HepG2 (cell line): ENCODE measurements around the gene RAD23A. TPM values are rescaled to one million over a fixed set of nuclear protein-coding genes. Genes with fewer than 3 reads are reported as not detected.

Source experiments
- DR1 ChIP-seq: sonication (generic); formaldehyde crosslinking; IDR thresholded peaks from 2 replicates; pipeline ENCODE4 v1.8.0; 2021; ENCODE audit warnings: mild to moderate bottlenecking, missing genetic modification reagents, inconsistent platforms
- E2F5 ChIP-seq: sonication (generic); formaldehyde crosslinking; conservative IDR thresholded peaks from 2 replicates; pipeline ENCODE4 v1.4.0; 2020; ENCODE audit warnings: missing genetic modification reagents
- ERF ChIP-seq: IDR thresholded peaks from 2 replicates; pipeline ENCODE4 v1.6.1; 2018; ENCODE audit warnings: missing biosample characterization, missing genetic modification reagents
- ESRRA ChIP-seq: sonication (generic); formaldehyde crosslinking; IDR thresholded peaks from 2 replicates; pipeline ENCODE4 v1.5.1; 2020; ENCODE audit warnings: mild to moderate bottlenecking, low read depth, missing genetic modification reagents
- FOXK2 ChIP-seq: fragments of 450-650 bp; IDR thresholded peaks from 2 replicates; pipeline ENCODE4 v1.6.1; 2016
- HNRNPLL ChIP-seq: fragments of 200-400 bp; formaldehyde crosslinking; IDR thresholded peaks from 2 replicates; pipeline ENCODE4 v1.6.1; 2017; ENCODE audit warnings: mild to moderate bottlenecking, low read depth, low read length; ENCODE audit not compliant: poor library complexity, severe bottlenecking
- MEF2D ChIP-seq: sonication (generic); formaldehyde crosslinking; IDR thresholded peaks from 2 replicates; pipeline ENCODE4 v1.5.1; 2020; ENCODE audit warnings: mild to moderate bottlenecking, missing genetic modification reagents
- MLLT10 ChIP-seq: sonication (generic); formaldehyde crosslinking; IDR thresholded peaks from 2 replicates; pipeline ENCODE4 v1.4.0; 2020; ENCODE audit warnings: missing genetic modification reagents
- NR3C1 ChIP-seq: sonication (generic); formaldehyde crosslinking; IDR thresholded peaks from 2 replicates; pipeline ENCODE4 v1.4.0; 2020; ENCODE audit warnings: missing genetic modification reagents
- TSC22D2 ChIP-seq: sonication (generic); formaldehyde crosslinking; IDR thresholded peaks from 2 replicates; pipeline ENCODE4 v1.5.1; 2020; ENCODE audit warnings: missing genetic modification reagents, mild to moderate bottlenecking, borderline replicate concordance
- ZC3H13 ChIP-seq: sonication (generic); formaldehyde crosslinking; IDR thresholded peaks from 2 replicates; pipeline ENCODE4 v1.8.1; 2023; ENCODE audit warnings: mild to moderate bottlenecking, missing genetic modification reagents, moderate library complexity
- ZNF260 ChIP-seq: sonication (generic); formaldehyde crosslinking; IDR thresholded peaks from 2 replicates; pipeline ENCODE4 v1.4.0; 2020; ENCODE audit warnings: missing genetic modification reagents, low read depth, mild to moderate bottlenecking, borderline replicate concordance
- ZNF274 ChIP-seq: sonication (generic); formaldehyde crosslinking; IDR thresholded peaks from 2 replicates; pipeline ENCODE4 v1.5.1; 2020; ENCODE audit warnings: mild to moderate bottlenecking, missing genetic modification reagents
- ZNF383 ChIP-seq: sonication (generic); formaldehyde crosslinking; IDR thresholded peaks from 2 replicates; pipeline ENCODE4 v1.4.0; 2020; ENCODE audit warnings: missing genetic modification reagents, mild to moderate bottlenecking, borderline replicate concordance
- ZNF446 ChIP-seq: sonication (generic); formaldehyde crosslinking; IDR thresholded peaks from 2 replicates; pipeline ENCODE4 v1.5.0; 2020; ENCODE audit warnings: mild to moderate bottlenecking, missing genetic modification reagents
- ZNF564 ChIP-seq: sonication (generic); formaldehyde crosslinking; IDR thresholded peaks from 2 replicates; pipeline ENCODE4 v1.8.1; 2023; ENCODE audit warnings: mild to moderate bottlenecking, missing genetic modification reagents
- ZNF768 ChIP-seq: sonication (generic); formaldehyde crosslinking; IDR thresholded peaks from 2 replicates; pipeline ENCODE4 v1.4.0; 2020; ENCODE audit warnings: missing genetic modification reagents
- ZNF792 ChIP-seq: IDR thresholded peaks from 2 replicates; pipeline ENCODE4 v1.6.1; 2016
- polyA plus RNA-seq, 8 experiments: library from polyadenylated mRNA; depleted of rRNA in 3 of 8; stranded (reverse) in 7 of 8; unstranded in 1 of 8; fragments of >200 nt; fragmentation: Illumina TruSeq in 4 of 8; extraction: Trizol in 4 of 8; gene quantifications; 2 replicates each; pipeline versions ENCODE4 v1.2.1 to v1.2.3, GENCODE V29; 2011 to 2016; ENCODE audit warnings: low read depth in 4 of 8, missing spikeins in 1 of 8, mixed read lengths in 1 of 8; ENCODE audit not compliant: insufficient read depth in 1 of 8
- total RNA-seq, 5 experiments: library from RNA; depleted of rRNA; stranded (reverse); fragments of >200 nt; fragmentation: Illumina TruSeq; extraction: Trizol; gene quantifications; 2 replicates each; pipeline ENCODE4 v1.2.3, GENCODE V29; 2016; ENCODE audit warnings: low read depth in 1 of 5
- TF ChIP-seq, protein P1 (sequence below): sonication (generic); formaldehyde crosslinking; IDR thresholded peaks from 2 replicates; pipeline ENCODE4 v1.4.0; 2020; ENCODE audit warnings: missing genetic modification reagents
- TF ChIP-seq, protein P2 (sequence below): sonication (generic); formaldehyde crosslinking; IDR thresholded peaks from 2 replicates; pipeline ENCODE4 v1.4.0; 2020; ENCODE audit warnings: missing genetic modification reagents, borderline replicate concordance
- TF ChIP-seq, protein P3 (sequence below): sonication (generic); formaldehyde crosslinking; IDR thresholded peaks from 2 replicates; pipeline ENCODE4 v1.4.0; 2020; ENCODE audit warnings: missing genetic modification reagents
- TF ChIP-seq, protein P4 (sequence below): sonication (generic); formaldehyde crosslinking; IDR thresholded peaks from 2 replicates; pipeline ENCODE4 v1.5.0; 2020; ENCODE audit warnings: mild to moderate bottlenecking, missing genetic modification reagents

Gene RAD23A
- total and polyA plus RNA-seq, 2 of the 13 experiments (the other 11 are each of a cell fraction or from before 2014, with no cell fraction given): 42.5 to 54.2 TPM

DNA sequence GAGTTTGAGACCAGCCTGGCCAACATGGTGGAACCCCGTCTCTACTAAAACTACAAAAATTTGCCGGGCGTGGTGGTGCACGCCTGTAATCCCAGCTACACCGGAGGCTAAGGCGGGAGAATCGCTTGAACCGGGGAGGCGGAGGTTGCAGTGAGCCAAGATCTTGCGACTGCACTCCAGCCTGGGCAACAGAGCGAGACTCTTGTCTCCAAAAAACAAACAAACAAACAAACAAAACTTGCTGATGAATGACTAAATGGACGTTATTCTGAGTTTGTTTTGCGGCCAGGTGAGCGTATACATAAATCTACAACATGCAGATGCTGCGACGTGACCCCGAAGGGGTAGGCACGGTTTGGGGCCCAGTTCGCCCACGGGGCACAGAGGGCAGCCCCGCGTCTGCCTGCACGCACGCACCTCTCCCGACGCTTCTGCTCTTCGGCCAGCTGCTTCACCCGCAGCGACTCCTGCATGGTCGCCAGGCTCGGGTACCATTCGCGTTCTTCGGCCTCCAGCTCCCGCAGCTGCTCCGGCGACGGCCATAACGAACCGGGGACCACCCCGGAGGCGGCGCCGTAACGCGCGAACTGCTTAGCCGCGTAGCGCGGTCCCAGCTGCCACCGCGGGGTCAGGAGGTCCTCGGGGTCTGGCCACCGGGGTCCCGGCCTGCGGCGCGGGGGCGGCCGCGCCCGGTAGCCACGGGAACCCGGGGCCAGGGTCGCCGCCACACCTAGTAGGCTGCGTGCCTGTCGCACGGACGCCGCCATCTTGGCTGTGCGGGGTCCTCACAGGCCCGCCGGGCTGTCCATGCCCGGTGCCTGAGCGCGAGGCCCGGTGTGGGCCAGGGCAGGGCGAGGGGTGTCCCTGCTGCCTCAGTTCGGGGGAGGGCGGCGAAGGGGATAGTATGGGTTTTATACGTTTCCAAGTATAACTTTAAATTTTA is 11.1 kb downstream of the RAD23A start, which contains the start of gene GADD45GIP1 (continued):
- TF ChIP-seq, protein P1, sequence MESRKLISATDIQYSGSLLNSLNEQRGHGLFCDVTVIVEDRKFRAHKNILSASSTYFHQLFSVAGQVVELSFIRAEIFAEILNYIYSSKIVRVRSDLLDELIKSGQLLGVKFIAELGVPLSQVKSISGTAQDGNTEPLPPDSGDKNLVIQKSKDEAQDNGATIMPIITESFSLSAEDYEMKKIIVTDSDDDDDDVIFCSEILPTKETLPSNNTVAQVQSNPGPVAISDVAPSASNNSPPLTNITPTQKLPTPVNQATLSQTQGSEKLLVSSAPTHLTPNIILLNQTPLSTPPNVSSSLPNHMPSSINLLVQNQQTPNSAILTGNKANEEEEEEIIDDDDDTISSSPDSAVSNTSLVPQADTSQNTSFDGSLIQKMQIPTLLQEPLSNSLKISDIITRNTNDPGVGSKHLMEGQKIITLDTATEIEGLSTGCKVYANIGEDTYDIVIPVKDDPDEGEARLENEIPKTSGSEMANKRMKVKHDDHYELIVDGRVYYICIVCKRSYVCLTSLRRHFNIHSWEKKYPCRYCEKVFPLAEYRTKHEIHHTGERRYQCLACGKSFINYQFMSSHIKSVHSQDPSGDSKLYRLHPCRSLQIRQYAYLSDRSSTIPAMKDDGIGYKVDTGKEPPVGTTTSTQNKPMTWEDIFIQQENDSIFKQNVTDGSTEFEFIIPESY: no peak
- TF ChIP-seq, protein P2, sequence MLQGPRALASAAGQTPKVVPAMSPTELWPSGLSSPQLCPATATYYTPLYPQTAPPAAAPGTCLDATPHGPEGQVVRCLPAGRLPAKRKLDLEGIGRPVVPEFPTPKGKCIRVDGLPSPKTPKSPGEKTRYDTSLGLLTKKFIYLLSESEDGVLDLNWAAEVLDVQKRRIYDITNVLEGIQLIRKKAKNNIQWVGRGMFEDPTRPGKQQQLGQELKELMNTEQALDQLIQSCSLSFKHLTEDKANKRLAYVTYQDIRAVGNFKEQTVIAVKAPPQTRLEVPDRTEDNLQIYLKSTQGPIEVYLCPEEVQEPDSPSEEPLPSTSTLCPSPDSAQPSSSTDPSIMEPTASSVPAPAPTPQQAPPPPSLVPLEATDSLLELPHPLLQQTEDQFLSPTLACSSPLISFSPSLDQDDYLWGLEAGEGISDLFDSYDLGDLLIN (CRISPR knock-in tag): no peak
- peak; percentile 53; the same call in 1 of the 2 replicates for TF ChIP-seq TSC22D2 (CRISPR knock-in tag)
- peak; percentile 26; the same call in 1 of the 2 replicates for TF ChIP-seq DR1 (CRISPR knock-in tag)
- TF ChIP-seq FOXK2: no peak
- TF ChIP-seq HNRNPLL: peak; percentile 62
- TF ChIP-seq ESRRA (CRISPR knock-in tag): no peak
- TF ChIP-seq ZNF768: peak; percentile 70; the same call in 1 of the 2 replicates
- no peak for TF ChIP-seq ZNF564 (CRISPR knock-in tag)
- TF ChIP-seq ERF (CRISPR knock-in tag): no peak
- peak; percentile 64; the same call in 1 of the 2 replicates for TF ChIP-seq ZNF792 (CRISPR knock-in tag)
- TF ChIP-seq ZNF446 (CRISPR knock-in tag): peak; percentile 72; the same call in 1 of the 2 replicates
- no peak for TF ChIP-seq NR3C1 (CRISPR knock-in tag)
- TF ChIP-seq, protein P3, sequence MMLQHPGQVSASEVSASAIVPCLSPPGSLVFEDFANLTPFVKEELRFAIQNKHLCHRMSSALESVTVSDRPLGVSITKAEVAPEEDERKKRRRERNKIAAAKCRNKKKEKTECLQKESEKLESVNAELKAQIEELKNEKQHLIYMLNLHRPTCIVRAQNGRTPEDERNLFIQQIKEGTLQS: peak; percentile 24; the same call in 1 of the 2 replicates
- no peak for TF ChIP-seq MEF2D (CRISPR knock-in tag)
- peak; percentile 31; the same call in 1 of the 2 replicates for TF ChIP-seq E2F5 (CRISPR knock-in tag)
- no peak; the same call in 1 of the 2 replicates for TF ChIP-seq ZC3H13 (CRISPR knock-in tag)
- no peak for TF ChIP-seq ZNF383 (CRISPR knock-in tag)
- peak; percentile 59; the same call in 1 of the 2 replicates for TF ChIP-seq ZNF274 (CRISPR knock-in tag)
- no peak for TF ChIP-seq MLLT10 (CRISPR knock-in tag)
- no peak for TF ChIP-seq ZNF260 (CRISPR knock-in tag)
- TF ChIP-seq, protein P4, sequence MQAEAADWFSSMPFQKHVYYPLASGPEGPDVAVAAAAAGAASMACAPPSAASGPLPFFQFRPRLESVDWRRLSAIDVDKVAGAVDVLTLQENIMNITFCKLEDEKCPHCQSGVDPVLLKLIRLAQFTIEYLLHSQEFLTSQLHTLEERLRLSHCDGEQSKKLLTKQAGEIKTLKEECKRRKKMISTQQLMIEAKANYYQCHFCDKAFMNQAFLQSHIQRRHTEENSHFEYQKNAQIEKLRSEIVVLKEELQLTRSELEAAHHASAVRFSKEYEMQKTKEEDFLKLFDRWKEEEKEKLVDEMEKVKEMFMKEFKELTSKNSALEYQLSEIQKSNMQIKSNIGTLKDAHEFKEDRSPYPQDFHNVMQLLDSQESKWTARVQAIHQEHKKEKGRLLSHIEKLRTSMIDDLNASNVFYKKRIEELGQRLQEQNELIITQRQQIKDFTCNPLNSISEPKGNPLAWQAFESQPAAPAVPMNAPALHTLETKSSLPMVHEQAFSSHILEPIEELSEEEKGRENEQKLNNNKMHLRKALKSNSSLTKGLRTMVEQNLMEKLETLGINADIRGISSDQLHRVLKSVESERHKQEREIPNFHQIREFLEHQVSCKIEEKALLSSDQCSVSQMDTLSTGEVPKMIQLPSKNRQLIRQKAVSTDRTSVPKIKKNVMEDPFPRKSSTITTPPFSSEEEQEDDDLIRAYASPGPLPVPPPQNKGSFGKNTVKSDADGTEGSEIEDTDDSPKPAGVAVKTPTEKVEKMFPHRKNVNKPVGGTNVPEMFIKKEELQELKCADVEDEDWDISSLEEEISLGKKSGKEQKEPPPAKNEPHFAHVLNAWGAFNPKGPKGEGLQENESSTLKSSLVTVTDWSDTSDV: no peak
